HG02840 (cell line): ENCODE data around the gene LAG3.
A peak's percentile ranks its signal among the peaks of the same experiment; 100 is the strongest.

ENCODE experiments used
- ATAC-seq: cut with Tn5 transposase; IDR thresholded peaks from one replicate; pipeline ENCODE4 v1.9.1; 2021; ENCODE audit warnings: mild to moderate bottlenecking, moderate library complexity, moderate number of reproducible peaks; ENCODE audit not compliant: unreplicated experiment, low FRiP score

LAG3 gene

GRCh38 chr12:6752921-6753771, 19.2 kb upstream of the LAG3 start, which contains the start of gene MLF2:
TSS of gene MLF2 (minus strand) at chr12:6753141. CDS start at chr12:6752334, 807 bp downstream.
- peak; percentile 82 for ATAC-seq

DNA sequence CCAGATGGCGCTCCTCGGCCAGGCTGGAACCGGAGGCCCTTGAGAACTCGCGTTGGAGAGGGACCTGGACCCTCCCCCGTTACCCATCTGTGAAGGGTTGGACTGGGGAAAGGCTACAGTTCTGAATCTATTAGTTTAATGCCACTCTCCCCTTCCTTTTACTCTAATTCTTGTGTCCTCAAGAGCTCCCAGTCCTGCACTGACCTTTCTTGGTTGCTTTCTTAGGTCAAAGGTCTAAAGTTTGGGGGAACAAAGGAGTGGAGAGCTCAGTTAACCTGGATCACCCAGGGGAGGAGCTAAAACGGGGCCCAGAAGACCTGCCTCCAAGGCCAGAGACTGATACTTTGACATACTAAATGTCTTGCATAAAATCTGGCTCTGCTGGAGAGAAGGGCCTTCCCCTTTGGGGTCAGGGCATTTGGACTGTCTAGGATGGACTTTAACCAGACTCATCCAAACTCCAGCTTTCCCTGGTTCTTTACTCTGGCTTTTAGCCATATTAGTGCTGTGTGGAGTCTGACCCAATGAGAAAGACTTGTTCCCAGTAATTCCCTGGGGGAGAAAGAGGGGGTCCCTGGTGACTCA, 18.5 kb upstream of the LAG3 start:
- no peak for ATAC-seq

- ATAC-seq: no peak
Observed at GRCh38 chr12:6754411-6754810, 17.9 kb upstream of the LAG3 start.

GRCh38 chr12:6757028-6757690, 15.2 kb upstream of the LAG3 start:
- no peak for ATAC-seq

DNA sequence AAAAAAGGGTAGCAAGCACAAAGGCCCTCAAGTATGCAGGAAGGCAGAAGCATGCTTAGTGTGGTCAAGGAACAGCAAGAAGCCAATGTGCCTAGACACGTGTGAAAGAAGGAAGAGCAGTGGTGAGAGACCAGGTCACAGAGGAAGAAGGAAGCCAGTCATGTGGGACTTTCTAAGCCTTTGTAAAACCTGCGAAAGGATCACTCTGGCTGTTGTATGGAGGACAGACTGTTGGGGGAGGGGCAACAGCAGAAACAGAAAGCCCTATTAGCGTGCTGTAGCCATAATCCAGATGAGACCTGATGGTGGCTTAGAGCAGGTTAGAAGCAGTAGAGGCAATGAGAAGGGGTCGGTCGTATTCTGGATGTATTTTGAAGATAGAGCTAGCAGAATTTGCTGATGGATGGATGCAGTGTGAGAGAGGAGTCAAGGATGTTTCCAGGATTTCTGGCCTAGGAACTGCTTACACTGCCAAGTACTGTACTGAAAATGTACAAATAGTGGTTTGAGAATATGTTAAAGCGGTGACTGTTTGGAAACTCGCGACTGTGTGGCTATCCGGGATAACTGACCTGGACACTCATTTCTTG, 13.7 kb upstream of the LAG3 start:
- ATAC-seq: no peak

DNA sequence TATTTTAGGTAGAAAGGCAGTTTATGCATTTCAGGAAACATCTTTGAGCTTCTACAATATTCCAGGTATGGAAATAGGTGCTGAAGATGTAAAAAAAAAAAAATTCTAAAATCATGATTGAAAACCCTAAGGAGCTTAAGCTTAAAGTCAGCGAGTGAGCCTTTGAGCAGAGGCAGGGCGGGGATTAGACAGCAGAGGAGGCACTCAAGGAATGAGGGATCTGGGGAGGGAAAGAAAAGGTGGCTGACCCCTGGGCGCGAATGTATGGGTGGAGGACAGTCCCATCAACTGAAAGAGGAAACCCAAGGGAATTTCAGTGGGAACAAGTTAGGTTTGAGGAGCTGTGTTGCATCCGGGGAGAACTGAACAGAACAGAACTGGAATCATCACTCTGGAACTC, 12.6 kb upstream of the LAG3 start:
- no peak for ATAC-seq

DNA sequence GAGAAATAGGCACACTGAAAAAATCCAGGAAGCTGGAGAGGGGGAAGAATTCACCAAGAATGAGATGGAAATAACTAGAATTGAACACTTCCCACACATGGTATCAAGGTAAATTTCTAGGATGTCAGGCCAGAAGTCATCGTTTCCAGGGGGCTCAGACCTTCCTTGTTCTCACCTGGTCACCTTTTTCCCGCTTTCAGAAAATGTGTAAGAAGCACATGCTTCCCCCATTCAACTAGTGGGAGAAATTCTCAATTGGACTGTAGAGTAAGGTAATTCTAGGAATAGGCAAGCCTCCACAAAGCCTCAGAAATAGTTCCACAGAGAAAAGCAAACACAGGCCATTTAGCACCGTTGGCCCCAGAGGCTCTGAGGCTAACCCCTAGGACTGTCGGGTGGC, 8.9 kb upstream of the LAG3 start:
- ATAC-seq: no peak

DNA sequence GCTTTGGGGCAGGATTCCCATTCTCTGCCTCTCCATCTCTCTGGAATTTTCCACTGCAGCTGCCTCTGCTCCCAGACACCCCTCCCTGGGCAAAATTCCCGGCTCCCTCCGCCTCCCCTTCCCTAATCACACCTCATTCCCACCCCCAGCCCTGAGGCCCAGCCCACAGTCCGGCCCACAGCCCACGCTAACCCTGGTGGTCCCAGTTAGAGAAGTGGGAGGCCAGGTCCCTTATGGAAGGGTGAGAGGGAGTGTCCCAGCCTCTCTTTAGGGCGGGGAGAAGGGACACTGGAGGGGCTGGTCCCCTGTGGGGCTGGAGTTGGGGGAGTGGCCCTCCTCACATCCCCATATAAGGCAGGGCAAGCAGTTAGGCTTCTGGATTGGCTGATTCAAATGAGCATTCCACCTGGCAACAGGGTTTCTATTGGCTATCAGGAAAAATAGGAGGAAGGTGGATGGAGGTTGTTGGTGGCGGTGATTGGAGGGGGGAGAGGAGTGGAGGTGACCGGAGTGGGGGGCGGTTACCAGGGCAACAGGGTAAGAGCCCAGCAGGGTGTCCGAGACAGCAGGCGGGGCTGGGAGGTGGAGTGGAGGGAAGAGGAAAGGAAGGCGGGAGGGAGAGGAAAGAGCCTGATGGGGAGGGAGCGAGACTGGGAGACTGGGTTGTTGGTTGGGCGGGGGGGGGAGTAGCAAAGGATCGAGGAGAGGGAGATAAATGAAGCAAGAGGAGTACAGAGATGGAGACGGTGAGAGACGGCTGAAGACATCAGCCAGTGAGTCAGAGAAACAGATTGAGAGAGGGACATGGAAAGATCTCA, 8.1 kb upstream of the LAG3 start:
- peak; percentile 63 for ATAC-seq

DNA sequence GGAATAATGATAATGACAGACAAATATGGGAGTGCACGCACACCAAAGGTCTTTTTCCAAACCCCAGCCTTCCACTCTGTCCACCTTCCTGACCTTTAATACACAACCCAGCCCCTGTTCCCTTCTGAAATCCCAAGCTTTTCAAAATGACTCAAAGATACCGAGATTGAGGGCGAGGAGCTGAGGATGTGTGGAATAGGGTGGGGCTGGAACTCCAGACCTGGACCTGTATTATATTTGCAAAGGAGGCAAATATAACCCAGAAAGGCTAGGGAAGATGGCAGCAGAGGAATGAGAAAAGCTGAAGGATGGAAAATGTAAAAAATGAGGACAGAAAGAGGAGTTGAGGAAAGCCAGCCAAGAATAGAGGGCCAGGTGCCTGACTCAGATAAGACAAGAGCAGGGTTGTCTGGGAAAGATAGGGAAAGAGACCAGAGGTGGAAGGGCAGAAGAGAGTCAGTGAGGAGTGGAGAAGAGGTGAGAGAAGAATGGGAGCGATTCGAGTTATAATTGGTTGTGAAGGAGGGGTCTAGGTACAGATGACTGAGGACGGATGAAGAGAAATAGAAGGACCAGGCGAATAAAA, 7.2 kb upstream of the LAG3 start:
- ATAC-seq: no peak

DNA sequence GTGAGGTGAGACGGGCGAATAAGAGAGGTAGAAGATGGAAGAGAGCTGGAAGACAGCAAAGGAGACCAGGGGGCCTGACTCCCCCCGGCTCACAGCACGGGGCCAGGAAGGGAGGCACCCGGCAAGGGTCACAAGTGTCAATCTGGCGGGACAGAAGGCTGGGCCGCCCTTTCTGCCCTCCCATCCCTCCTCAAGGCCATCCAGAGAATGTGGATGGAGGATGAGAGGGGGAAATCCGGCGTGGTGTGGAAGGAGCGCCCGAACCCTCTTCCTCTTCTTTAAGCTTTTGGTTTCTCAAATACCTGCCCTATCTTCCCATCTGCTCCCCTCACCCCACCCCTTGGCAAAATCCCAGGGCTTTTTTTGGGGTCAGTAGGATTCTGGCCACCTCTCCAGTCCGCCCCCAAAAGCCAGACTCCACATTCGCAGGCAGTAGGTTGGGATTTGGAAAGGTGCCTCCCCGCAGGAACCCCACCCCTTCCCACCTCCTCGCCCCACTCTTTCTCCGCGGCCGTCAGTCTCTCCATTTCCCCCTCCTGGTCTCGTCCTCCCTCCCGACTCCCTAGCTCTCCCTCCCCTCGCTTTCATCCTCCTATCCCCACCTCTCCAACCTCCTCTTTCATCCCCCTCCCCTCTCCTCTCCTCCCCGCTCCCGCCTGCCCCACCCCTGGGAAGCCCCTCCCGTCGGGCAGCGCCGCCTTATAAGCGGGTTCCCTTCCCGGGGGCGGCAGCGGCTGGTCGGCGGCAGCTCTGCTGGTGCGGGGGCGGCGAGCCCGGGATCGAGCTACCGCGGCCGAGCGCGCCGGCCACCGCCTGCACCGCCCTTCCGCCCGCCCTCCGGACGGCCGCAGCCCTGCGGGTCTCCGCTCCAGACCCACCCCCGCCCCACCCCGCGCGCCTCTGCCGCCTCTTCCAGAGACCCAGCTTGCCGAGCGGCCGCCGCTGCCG, 6.4 kb upstream of the LAG3 start, which contains the start of gene PTMS:
Gene PTMS (plus strand): TSS at position 730 of the 948 bp plus-strand sequence. CDS start 343 bp downstream, outside the sequence.
- peak; percentile 5 for ATAC-seq

DNA sequence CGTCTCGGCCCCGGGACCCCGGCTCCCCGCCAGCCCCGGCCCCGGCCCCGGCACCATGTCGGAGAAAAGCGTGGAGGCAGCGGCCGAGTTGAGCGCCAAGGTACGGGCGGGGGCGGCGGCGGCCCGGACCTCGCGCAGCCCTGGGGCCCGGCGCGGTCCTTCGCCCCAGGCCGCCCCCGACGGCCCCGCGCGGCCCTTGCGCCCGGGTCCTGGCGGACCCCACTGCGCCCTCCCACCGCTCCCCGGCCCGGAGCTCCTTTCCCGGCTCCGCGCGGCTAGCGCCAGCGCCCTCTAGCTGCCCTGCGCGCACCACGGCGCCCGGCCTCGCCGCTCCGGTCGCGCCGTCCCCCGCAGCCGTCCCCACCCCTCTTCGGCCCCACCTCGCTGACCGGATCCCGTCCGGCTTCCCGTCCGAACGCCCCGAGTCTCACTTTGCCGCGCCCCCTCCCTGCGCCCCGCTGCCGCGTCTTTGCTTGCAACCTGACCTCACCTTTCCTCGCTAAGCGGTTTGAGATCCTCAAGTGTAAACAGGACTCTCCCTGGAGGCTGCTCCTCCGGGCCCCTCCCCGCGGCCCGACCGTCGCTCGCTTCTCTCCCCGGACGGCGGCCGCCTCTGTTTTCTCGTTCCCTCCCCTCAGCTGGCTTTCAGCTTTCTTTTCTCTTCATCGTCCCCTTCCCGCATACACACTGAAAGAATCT, 5.5 kb upstream of the LAG3 start:
- ATAC-seq: peak; percentile 48

DNA sequence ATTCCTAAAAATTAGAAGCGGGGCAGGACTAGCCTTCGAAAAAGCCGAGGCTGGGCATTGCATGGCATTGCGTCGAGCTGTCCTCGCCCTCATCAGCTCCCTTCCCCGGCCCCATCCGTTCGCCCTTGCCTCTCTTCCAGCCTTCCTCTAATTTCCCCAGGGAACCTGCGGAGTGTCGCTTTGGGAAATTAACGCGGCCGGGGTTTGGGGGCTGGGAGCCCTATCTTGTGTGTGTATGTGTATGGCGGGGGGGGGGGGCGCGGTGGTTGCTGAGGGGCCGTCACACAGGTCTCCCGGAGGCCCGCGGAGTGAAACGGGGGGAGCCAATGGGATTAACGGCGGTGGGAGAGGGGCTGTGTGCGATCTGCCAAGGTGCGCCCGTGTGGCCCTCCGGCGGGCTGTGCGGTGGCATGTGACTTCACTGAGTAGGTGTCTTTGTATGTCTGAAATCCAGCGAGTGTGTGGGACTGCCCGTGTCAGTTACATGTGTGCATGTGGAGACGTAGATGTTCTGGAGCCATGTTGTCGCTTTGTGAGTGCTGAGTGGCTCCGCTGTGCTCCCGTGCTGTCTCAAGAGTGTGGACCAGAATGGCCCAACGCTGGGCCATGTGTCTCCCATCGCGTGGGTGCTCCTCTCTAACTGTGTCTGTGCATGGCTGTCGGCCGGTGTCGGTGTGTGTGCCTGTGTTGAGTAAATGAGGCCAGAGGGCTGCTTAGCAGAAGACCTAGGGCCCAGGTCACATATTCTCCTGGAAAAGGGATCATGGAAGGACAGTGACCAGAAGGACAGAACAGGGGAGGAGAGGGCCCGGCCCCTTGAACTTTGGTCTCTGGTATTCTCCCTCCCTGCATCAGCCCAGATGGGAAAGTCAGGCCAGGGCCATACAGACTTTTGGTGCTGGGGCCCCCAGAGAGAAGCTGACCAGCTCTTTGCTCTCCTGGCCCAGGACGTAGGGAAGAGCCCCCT, 4.7 kb upstream of the LAG3 start:
- ATAC-seq: no peak

DNA sequence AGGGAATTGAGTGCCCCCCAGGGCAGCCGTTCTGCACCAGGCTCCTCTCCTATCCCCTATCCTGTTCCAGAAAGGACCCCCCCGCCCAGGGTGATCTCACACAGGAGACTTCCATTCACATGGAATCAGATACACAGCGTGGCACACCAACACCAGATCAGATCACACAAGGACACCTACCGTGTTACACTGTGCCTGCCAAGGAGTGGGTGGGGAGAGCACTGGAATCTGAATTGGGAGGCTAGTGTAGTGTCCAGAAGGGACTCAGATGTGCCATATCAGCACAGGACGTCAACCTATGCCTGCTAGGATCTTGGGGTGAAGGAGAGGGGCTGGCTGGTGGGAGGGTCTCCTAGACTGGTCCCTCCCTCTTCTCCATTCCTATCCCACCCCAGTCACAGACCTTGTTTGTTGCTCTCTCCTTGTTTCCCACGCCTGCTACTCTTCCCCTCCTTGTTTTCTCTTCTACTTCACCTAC, 3.8 kb upstream of the LAG3 start:
- no peak for ATAC-seq

DNA sequence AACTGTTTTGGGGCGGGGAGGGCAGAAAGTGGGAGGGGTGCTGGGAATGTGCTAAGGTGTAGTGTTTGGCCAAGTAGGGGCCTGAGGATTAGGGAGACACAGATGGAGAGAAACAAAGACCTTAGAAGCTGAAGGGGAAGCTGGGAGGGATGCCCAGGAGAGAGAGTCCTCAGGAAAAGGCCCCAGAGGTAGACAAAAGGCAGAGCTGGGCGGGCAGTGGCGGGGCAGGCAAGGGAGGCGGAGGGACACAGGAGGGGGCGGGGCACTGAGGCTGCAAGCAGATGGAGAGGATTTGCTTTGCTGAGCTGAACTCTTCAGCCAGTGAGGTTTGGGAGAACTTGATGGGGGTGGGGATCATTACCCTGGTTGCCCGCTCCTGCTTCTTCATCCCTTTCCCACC, 3.3 kb upstream of the LAG3 start:
- ATAC-seq: no peak

GRCh38 chr12:6769666-6770065, 2.7 kb upstream of the LAG3 start:
- no peak for ATAC-seq

- ATAC-seq: no peak
Observed at GRCh38 chr12:6770094-6770493, 2.2 kb upstream of the LAG3 start.

DNA sequence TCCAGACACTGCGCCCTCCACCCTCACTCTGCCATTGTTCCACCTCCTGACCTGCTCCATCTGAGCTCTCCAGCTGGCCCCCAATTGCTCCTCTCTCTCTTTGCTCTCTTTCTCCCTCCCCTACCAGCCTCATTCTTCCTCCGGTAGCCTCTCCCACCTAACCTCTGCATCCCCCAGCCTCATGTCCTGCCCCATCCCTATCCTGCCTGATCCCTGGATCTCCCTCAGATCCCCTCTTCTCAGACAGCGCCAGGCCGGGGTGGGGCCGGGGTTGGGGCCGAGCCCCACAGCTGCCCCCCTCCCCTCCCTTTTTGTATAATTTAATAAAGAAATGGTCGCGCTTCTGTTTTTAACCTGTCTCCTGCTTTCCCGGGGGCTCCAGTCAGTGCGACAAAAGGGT, 1.7 kb upstream of the LAG3 start:
- ATAC-seq: no peak
